Astrocyte of the spinal cord (primary cell): ENCODE data around the gene WNT2B.
A peak's percentile ranks its signal among the peaks of the same experiment; 100 is the strongest.

Source experiments
- DNase-seq: peaks from one replicate; pipeline ENCODE4 v3.0.0; 2011; ENCODE audit warnings: low read depth, low spot score
- H3K4me3 ChIP-seq: 2 replicates; pipeline ENCODE4 v1.5.1; 2011; ENCODE audit warnings: low read depth, mild to moderate bottlenecking, low read length, moderate library complexity
- CTCF ChIP-seq: IDR thresholded peaks from 2 replicates; pipeline ENCODE4 v1.5.1; 2012; ENCODE audit warnings: low read depth, mild to moderate bottlenecking, low read length, inconsistent platforms
- in situ Hi-C: cut with HindIII; loops from 2 replicates; pipeline ENCODE4 v1.10.0; 2017; ENCODE audit warnings: low sequenced_read_pairs

Gene WNT2B

GRCh38 chr1:112507336-112507735, 1.4 kb upstream of the WNT2B start:
- in situ Hi-C loops, result no loop called here
- DNase-seq, result no peak
- TF ChIP-seq CTCF, result no peak
- no peak overlapping the region for H3K4me3 ChIP-seq

- H3K4me3 ChIP-seq, result peak overlapping the region; percentile 41
- in situ Hi-C loops, result no loop called here
- TF ChIP-seq CTCF, result no peak
- DNase-seq, result no peak
Observed at GRCh38 chr1:112507921-112508277, 866 bp upstream of the WNT2B start.

- H3K4me3 ChIP-seq, result peak overlapping the region; percentile 41
- no peak for TF ChIP-seq CTCF
- DNase-seq, result no peak
- in situ Hi-C loops, result no loop called here
Observed at GRCh38 chr1:112509005-112509659, 367 bp downstream of the WNT2B start.

- no peak for TF ChIP-seq CTCF
- peak overlapping the region; percentile 41 for H3K4me3 ChIP-seq
- DNase-seq, result no peak
- in situ Hi-C loops, result no loop called here
Observed at GRCh38 chr1:112509660-112510178, 954 bp downstream of the WNT2B start.

- no peak for TF ChIP-seq CTCF
- in situ Hi-C loops, result no loop called here
- no peak for DNase-seq
- H3K4me3 ChIP-seq, result no peak overlapping the region
Observed at GRCh38 chr1:112510340-112510739, 1.6 kb downstream of the WNT2B start.

GRCh38 chr1:112511897-112512296, 3.1 kb downstream of the WNT2B start:
- H3K4me3 ChIP-seq, result no peak overlapping the region
- in situ Hi-C loops, result no loop called here
- TF ChIP-seq CTCF, result no peak
- DNase-seq, result no peak
